Thyroid gland (tissue), 4 donors: Measurements from ENCODE around the gene CACNA1B. TPM values are rescaled to one million over a fixed set of nuclear protein-coding genes. Genes with fewer than 3 reads are reported as not detected.

Experiments used
- DNase-seq, 2 donors: peaks; one replicate each; pipeline ENCODE4 v3.0.0-alpha.2; 2019
- H3K27ac ChIP-seq, 3 donors: fragments of 200-600 bp; sonication (generic); 1 replicate in 2 of 3; 2 replicates in 1 of 3; pipeline ENCODE4 v1.5.1; 2016 to 2019; ENCODE audit warnings: mild to moderate bottlenecking in 1 of 3, moderate library complexity in 1 of 3
- H3K27me3 ChIP-seq: fragments of 200-600 bp; sonication (generic); one replicate; pipeline ENCODE4 v1.5.1; 2019
- H3K36me3 ChIP-seq, 2 donors: fragments of 200-600 bp; sonication (generic); one replicate each; pipeline ENCODE4 v1.5.1; 2016 to 2019
- H3K4me1 ChIP-seq, 2 donors: fragments of 200-600 bp; sonication (generic); one replicate each; pipeline ENCODE4 v1.5.1; 2017 to 2019
- H3K4me3 ChIP-seq, 3 donors: fragments of 200-600 bp; sonication (generic); replicated peaks in 1 of 3; 1 replicate in 2 of 3; 2 replicates in 1 of 3; pipeline ENCODE4 v1.5.1; 2016; ENCODE audit warnings: mild to moderate bottlenecking in 1 of 3
- H3K9me3 ChIP-seq: fragments of 200-600 bp; sonication (generic); one replicate; pipeline ENCODE4 v1.5.1; 2017
- CTCF ChIP-seq, 6 experiments: fragments of 200-600 bp in 3 of 6; fragments of 450-650 bp in 3 of 6; sonication (generic) in 3 of 6; IDR thresholded peaks; one replicate each; pipeline ENCODE4 v1.5.1; 2016 to 2019; ENCODE audit warnings: antibody characterized with exemption in 6 of 6, mild to moderate bottlenecking in 2 of 6, inconsistent platforms in 1 of 6, moderate library complexity in 1 of 6
- POLR2A ChIP-seq, 2 donors: fragments of 450-650 bp; IDR thresholded peaks; one replicate each; pipeline ENCODE4 v1.6.1; 2017; ENCODE audit warnings: antibody characterized with exemption in 2 of 2, mild to moderate bottlenecking in 2 of 2, moderate library complexity in 1 of 2
- WGBS, 2 donors: methylation state at CpG; one replicate each; pipeline ENCODE4 v1.1.5; 2017; 5-methylcytosine and 5-hydroxymethylcytosine counted together
- intact Hi-C: fragments of 100-400 bp; cut with DNase I; formaldehyde crosslinking; loops from one replicate; pipeline ENCODE4 v1.15.1; 2023
- total RNA-seq, 4 donors: library from RNA; depleted of rRNA; stranded (reverse); fragments of >200 nt; gene quantifications; one replicate each; pipeline ENCODE4 v1.2.3, GENCODE V29; 2016

The CACNA1B gene
- total RNA-seq, 4 donors from 2014 or later = 0.13 to 0.68 (median 0.35) TPM

- Histone ChIP-seq H3K27me3 (no peaks in the 10 kb centered on the region), H3K36me3 (peaks cover 28 to 40% of the 10 kb centered on the region in 2 donors), H3K4me3 (no peak overlapping the region), H3K9me3 (no peaks in the 10 kb centered on the region), H3K4me1 (no peaks in the 10 kb centered on the region), H3K27ac (no peak overlapping the region)
- DNase-seq = no peak
- intact Hi-C loops = no loop called here
- TF ChIP-seq CTCF (IDR thresholded peaks at IDR 0.05) (no peak), POLR2A (IDR thresholded peaks at IDR 0.05) (no peak)
- 90 to 93% methylated on average over 11 to 16 of the region's 20 CpGs for WGBS, 2 donors
Observed at GRCh38 chr9:137837345-137838278, 40.0 kb upstream of the CACNA1B start.

GRCh38 chr9:137838576-137838975 lies 39.0 kb upstream of the CACNA1B start:
- 96% methylated on average over 10 of the region's 10 CpGs for WGBS, 2 donors

GRCh38 chr9:137843355-137843754 lies 34.2 kb upstream of the CACNA1B start:
- no peak overlapping the region for H3K4me3 ChIP-seq
- no peaks in the 10 kb centered on the region for H3K9me3 ChIP-seq
- intact Hi-C loops = no loop called here
- DNase-seq = no peak
- H3K36me3 ChIP-seq = no peaks in the 10 kb centered on the region
- no peaks in the 10 kb centered on the region for H3K27me3 ChIP-seq
- no peaks in the 10 kb centered on the region for H3K4me1 ChIP-seq
- no peak for TF ChIP-seq CTCF (IDR thresholded peaks at IDR 0.05)
- no peak for TF ChIP-seq POLR2A (IDR thresholded peaks at IDR 0.05)
- 88 to 97% methylated on average over 9 of the region's 9 CpGs for WGBS, 2 donors
- H3K27ac ChIP-seq = no peak overlapping the region

More at GRCh38 chr9:137838576-137838975, 39.0 kb upstream of the CACNA1B start:
- TF ChIP-seq CTCF (IDR thresholded peaks at IDR 0.05) = no peak
- TF ChIP-seq POLR2A (IDR thresholded peaks at IDR 0.05) = no peak
- intact Hi-C loops = no loop called here
- H3K36me3 ChIP-seq = peaks cover 23 to 35% of the 10 kb centered on the region in 2 donors
- H3K4me1 ChIP-seq = no peaks in the 10 kb centered on the region
- H3K27me3 ChIP-seq = no peaks in the 10 kb centered on the region
- no peak overlapping the region for H3K4me3 ChIP-seq
- no peak for DNase-seq
- H3K27ac ChIP-seq = no peak overlapping the region
- H3K9me3 ChIP-seq = no peaks in the 10 kb centered on the region

GRCh38 chr9:137851516-137852267 lies 25.9 kb upstream of the CACNA1B start:
- H3K27me3 ChIP-seq = no peaks in the 10 kb centered on the region
- intact Hi-C loops = no loop called here
- H3K4me3 ChIP-seq = no peak overlapping the region
- no peaks in the 10 kb centered on the region for H3K4me1 ChIP-seq
- H3K9me3 ChIP-seq = no peaks in the 10 kb centered on the region
- no peak overlapping the region for H3K27ac ChIP-seq
- DNase-seq = no peak
- 54 to 67% methylated on average over 5 of the region's 5 CpGs for WGBS, 2 donors
- TF ChIP-seq POLR2A (IDR thresholded peaks at IDR 0.05) = no peak
- no peak for TF ChIP-seq CTCF (IDR thresholded peaks at IDR 0.05)
- no peaks in the 10 kb centered on the region for H3K36me3 ChIP-seq
